Measurements from ENCODE around the gene C10orf90.

GRCh38 chr10:126705131-126705530 lies 34.6 kb upstream of the C10orf90 start:
- TF ChIP-seq HDGF (IDR thresholded peaks at IDR 0.05; ENCODE audit: borderline replicate concordance) (no peak), SP1 (IDR thresholded peaks at IDR 0.05) (no peak), ELF4 (IDR thresholded peaks at IDR 0.05) (no peak), TARDBP (IDR thresholded peaks at IDR 0.05) (no peak), FOXA1 (IDR thresholded peaks at IDR 0.05) (no peak), BHLHE40 (IDR thresholded peaks at IDR 0.05; ENCODE audit: borderline replicate concordance) (no peak), FOXK2 (IDR thresholded peaks at IDR 0.05) (no peak), CTBP1 (IDR thresholded peaks at IDR 0.05; ENCODE audit: borderline replicate concordance) (no peak)
- TF ChIP-seq, protein P1, sequence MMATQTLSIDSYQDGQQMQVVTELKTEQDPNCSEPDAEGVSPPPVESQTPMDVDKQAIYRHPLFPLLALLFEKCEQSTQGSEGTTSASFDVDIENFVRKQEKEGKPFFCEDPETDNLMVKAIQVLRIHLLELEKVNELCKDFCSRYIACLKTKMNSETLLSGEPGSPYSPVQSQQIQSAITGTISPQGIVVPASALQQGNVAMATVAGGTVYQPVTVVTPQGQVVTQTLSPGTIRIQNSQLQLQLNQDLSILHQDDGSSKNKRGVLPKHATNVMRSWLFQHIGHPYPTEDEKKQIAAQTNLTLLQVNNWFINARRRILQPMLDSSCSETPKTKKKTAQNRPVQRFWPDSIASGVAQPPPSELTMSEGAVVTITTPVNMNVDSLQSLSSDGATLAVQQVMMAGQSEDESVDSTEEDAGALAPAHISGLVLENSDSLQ (IDR thresholded peaks at IDR 0.05), result no peak

Measured in HEK293T (cell line).